Duodenal mucosa (tissue), 2 donors: ENCODE results near the gene THUMPD3.

ENCODE experiments used
- H3K27ac ChIP-seq: one replicate; pipeline ENCODE4 v1.7.0; 2013; ENCODE audit warnings: low read depth, low read length
- H3K27me3 ChIP-seq, 2 donors: one replicate each; pipeline ENCODE4 v1.7.0; 2013; ENCODE audit warnings: low read length in 2 of 2, control low read depth in 1 of 2; ENCODE audit not compliant: insufficient read depth in 2 of 2, control insufficient read depth in 1 of 2
- H3K36me3 ChIP-seq, 2 donors: one replicate each; pipeline ENCODE4 v1.7.0; 2013; ENCODE audit warnings: low read length in 2 of 2, control low read depth in 1 of 2; ENCODE audit not compliant: insufficient read depth in 2 of 2, control insufficient read depth in 1 of 2
- H3K4me1 ChIP-seq, 2 donors: one replicate each; pipeline ENCODE4 v1.7.0; 2013; ENCODE audit warnings: low read length in 2 of 2, control low read depth in 1 of 2; ENCODE audit not compliant: insufficient read depth in 2 of 2, control insufficient read depth in 1 of 2
- H3K4me3 ChIP-seq, 2 donors: one replicate each; pipeline ENCODE4 v1.7.0; 2013; ENCODE audit warnings: low read length in 2 of 2, low read depth in 1 of 2
- H3K9ac ChIP-seq, 2 donors: one replicate each; pipeline ENCODE4 v1.7.0; 2013; ENCODE audit warnings: low read length in 2 of 2, low read depth in 1 of 2
- H3K9me3 ChIP-seq, 2 donors: one replicate each; pipeline ENCODE4 v1.7.0; 2013; ENCODE audit warnings: low read length in 2 of 2, control low read depth in 1 of 2; ENCODE audit not compliant: control insufficient read depth in 1 of 2

THUMPD3 gene

GRCh38 chr3:9386078-9386459 is 23.2 kb downstream of the THUMPD3 start:
- Histone ChIP-seq H3K9me3 (no peaks in the 10 kb centered on the region), H3K27me3 (no peaks in the 10 kb centered on the region), H3K27ac (no peak overlapping the region), H3K9ac (no peak overlapping the region), H3K4me1 (no peaks in the 10 kb centered on the region), H3K4me3 (no peak overlapping the region), H3K36me3 (peaks cover 45 to 84% of the 10 kb centered on the region in 2 donors)

GRCh38 chr3:9386501-9387321 is 23.9 kb downstream of the THUMPD3 start:
- Histone ChIP-seq H3K9ac (no peak overlapping the region), H3K27ac (no peak overlapping the region), H3K4me1 (no peaks in the 10 kb centered on the region), H3K36me3 (peaks cover 45 to 90% of the 10 kb centered on the region in 2 donors), H3K4me3 (no peak overlapping the region), H3K9me3 (no peaks in the 10 kb centered on the region), H3K27me3 (no peaks in the 10 kb centered on the region)

DNA sequence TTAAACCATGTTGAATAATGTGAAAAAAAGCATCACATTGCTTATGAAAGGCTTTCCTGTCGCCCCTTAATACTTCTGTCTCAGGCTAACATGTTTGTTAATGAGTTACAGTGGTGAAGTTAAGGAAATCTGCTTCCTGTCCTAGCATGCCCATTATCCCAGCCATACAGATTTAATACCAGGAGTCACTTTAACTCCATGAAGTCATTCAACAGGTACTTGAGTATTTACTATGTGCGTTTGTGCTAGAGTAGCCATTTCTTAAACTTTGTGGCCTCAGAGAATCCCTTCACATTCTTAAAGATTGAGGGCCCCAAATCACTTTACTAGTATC is 24.4 kb downstream of the THUMPD3 start:
- Histone ChIP-seq H3K27me3 (no peaks in the 10 kb centered on the region), H3K9me3 (no peaks in the 10 kb centered on the region), H3K36me3 (peaks cover 45 to 90% of the 10 kb centered on the region in 2 donors), H3K4me1 (peaks cover 3 to 6% of the 10 kb centered on the region in 2 donors), H3K9ac (no peak overlapping the region), H3K4me3 (no peak overlapping the region), H3K27ac (no peak overlapping the region)

GRCh38 chr3:9388142-9388541 is 25.3 kb downstream of the THUMPD3 start:
- H3K27ac ChIP-seq, result no peak overlapping the region
- no peak overlapping the region for H3K9ac ChIP-seq
- peaks cover 45 to 82% of the 10 kb centered on the region in 2 donors for H3K36me3 ChIP-seq
- peaks cover 11 to 12% of the 10 kb centered on the region in 2 donors for H3K4me1 ChIP-seq
- no peaks in the 10 kb centered on the region for H3K27me3 ChIP-seq
- no peak overlapping the region for H3K4me3 ChIP-seq
- no peaks in the 10 kb centered on the region for H3K9me3 ChIP-seq

DNA sequence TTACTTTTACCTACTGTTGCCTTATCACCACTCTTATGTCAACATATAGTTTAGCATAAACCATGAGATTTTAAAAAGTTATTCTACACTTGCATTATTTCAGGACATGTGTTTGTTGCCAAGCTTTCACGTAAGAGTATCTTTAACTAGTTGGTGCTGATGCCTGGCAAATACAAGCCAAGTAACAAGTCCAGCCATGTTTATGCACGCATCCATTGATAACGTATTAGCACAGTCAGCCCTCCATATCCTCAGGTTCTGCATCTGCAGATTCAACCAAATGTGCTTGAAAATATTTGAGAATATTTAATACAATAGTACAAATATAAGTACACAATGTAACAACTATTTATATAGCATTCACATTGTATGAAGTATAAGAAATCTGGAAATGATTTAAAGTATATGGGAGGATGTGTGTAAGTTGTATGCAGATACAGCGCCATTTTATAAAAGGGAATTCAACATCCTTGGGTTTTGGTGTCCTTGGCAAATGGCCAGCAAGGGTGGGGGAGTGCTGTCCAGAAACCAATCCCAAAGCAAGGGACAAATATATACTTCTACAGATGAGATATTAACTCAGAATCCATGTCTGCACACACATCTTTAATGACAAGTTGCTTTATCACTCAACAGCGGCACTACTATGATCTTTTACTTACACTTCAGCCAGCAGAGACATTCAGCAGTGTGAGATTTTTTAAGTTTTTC is 25.9 kb downstream of the THUMPD3 start:
- Histone ChIP-seq H3K27ac (no peak overlapping the region), H3K9me3 (no peaks in the 10 kb centered on the region), H3K36me3 (peaks cover 45 to 79% of the 10 kb centered on the region in 2 donors), H3K4me1 (peaks cover 11 to 13% of the 10 kb centered on the region in 2 donors), H3K4me3 (no peak overlapping the region), H3K9ac (no peak overlapping the region), H3K27me3 (no peaks in the 10 kb centered on the region)

DNA sequence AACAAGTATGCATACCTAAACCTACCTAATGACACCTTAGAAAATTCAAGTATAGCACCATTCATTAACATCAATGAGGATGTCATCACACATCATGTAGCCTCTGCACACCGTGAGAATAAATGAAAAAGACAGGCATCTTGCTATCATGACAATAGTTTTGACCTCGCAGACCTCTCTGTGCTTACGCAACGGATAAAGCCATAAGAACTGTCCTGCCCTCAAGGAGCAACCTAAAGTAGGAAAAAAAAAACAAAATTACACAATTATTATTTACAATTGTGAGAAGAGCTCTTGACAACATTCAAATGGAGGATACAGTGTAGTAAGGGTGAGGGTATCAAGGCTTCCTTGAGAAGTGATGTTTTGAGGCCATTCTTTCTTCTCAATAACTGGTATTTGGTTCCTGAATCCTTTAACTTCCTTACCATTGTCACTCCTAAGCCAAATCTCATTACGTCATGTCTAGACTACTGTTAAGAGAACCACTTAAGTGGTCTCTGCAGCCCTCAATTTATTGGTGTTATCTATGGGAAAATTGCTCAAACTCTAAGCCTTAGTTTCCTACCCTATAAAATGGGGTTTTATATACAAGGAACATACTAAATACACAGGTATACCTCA is 27.5 kb downstream of the THUMPD3 start:
- Histone ChIP-seq H3K27me3 (no peaks in the 10 kb centered on the region), H3K9me3 (no peaks in the 10 kb centered on the region), H3K4me3 (no peak overlapping the region), H3K4me1 (peaks cover 24 to 26% of the 10 kb centered on the region in 2 donors), H3K36me3 (peaks cover 34 to 71% of the 10 kb centered on the region in 2 donors), H3K9ac (no peak overlapping the region), H3K27ac (no peak overlapping the region)

GRCh38 chr3:9392041-9392440 is 29.2 kb downstream of the THUMPD3 start:
- no peaks in the 10 kb centered on the region for H3K27me3 ChIP-seq
- H3K36me3 ChIP-seq, result peaks cover 24 to 56% of the 10 kb centered on the region in 2 donors
- H3K27ac ChIP-seq, result no peak overlapping the region
- no peaks in the 10 kb centered on the region for H3K9me3 ChIP-seq
- H3K9ac ChIP-seq, result no peak overlapping the region
- H3K4me3 ChIP-seq, result no peak overlapping the region
- peaks cover 29 to 31% of the 10 kb centered on the region in 2 donors for H3K4me1 ChIP-seq

GRCh38 chr3:9395570-9396300 is 32.9 kb downstream of the THUMPD3 start:
- Histone ChIP-seq H3K4me1 (peaks cover 43 to 45% of the 10 kb centered on the region in 2 donors), H3K27ac (peak overlapping the region; percentile 98), H3K4me3 (peak overlapping the region; percentile 88), H3K27me3 (no peaks in the 10 kb centered on the region), H3K36me3 (peaks cover 3 to 21% of the 10 kb centered on the region in 2 donors), H3K9ac (peak overlapping the region; percentile 73 to 92), H3K9me3 (no peaks in the 10 kb centered on the region)

- Histone ChIP-seq H3K4me1 (peaks cover 48 to 50% of the 10 kb centered on the region in 2 donors), H3K27ac (peak overlapping the region; percentile 98), H3K9me3 (no peaks in the 10 kb centered on the region)
Observed at GRCh38 chr3:9396301-9396631, 33.4 kb downstream of the THUMPD3 start.

More at GRCh38 chr3:9396301-9396631, 33.4 kb downstream of the THUMPD3 start:
- Histone ChIP-seq H3K27me3 (no peaks in the 10 kb centered on the region), H3K9ac (peak overlapping the region; percentile 73 to 92), H3K4me3 (peak overlapping the region; percentile 88), H3K36me3 (peaks cover 0 to 16% of the 10 kb centered on the region in 2 donors)
